ENCODE results near the gene LRP3. TPM values are rescaled to one million over a fixed set of nuclear protein-coding genes. Genes with fewer than 3 reads are reported as not detected.
A peak's percentile ranks its signal among the peaks of the same experiment; 100 is the strongest.

LRP3 gene
- total RNA-seq, 2 experiments from 2014 or later = 0.11 TPM; not detected in 1

DNA sequence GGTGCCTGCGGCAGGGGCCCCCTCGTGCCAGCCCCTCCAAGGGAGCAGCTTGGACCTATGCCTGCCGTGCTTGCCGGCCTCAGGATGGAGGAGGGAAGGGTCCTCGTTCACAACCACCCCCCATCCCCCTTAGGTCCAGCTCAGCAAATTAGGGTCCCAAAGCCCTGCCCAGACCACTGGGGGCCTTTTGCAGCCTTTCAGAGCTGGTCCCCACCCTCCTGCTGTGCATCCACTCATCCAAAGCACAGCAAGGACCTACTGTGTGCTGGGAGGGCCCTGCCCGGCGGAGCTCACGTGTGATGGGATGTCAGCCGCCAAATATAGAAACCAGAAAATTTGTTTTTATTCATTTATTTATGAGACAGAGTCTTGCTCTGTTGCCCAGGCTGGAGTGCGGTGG, 48.0 kb downstream of the LRP3 start:
- DNase-seq (no peak), ATAC-seq (ENCODE audit: poor library complexity) (no peak)
- Histone ChIP-seq H3K36me3 (ENCODE audit: insufficient read depth, low read length) (no peaks in the 10 kb centered on the region), H3K4me3 (ENCODE audit: low read length) (no peak overlapping the region), H3K27ac (ENCODE audit: low read depth in 1 of 2, low read length in 2 of 2) (no peak overlapping the region), H3K9me3 (ENCODE audit: control insufficient read depth in 1 of 2, insufficient read depth in 1 of 2, low read length in 2 of 2) (peaks cover 7 to 23% of the 10 kb centered on the region in 2 experiments), H3K27me3 (ENCODE audit: control insufficient read depth in 1 of 2, insufficient read depth in 2 of 2, low read length in 2 of 2) (no peaks in the 10 kb centered on the region), H3K4me1 (ENCODE audit: insufficient read depth, low read length) (peaks cover 20% of the 10 kb centered on the region)
- Mint-ChIP-seq H3K27ac (no peak overlapping the region), H3K27me3 (peaks cover 4% of the 10 kb centered on the region), H3K9me3 (no peaks in the 10 kb centered on the region), H3K36me3 (ENCODE audit: low read depth) (no peaks in the 10 kb centered on the region), H3K4me1 (ENCODE audit: low read depth) (no peaks in the 10 kb centered on the region), H3K4me3 (no peak overlapping the region)
- TF ChIP-seq, protein P1, sequence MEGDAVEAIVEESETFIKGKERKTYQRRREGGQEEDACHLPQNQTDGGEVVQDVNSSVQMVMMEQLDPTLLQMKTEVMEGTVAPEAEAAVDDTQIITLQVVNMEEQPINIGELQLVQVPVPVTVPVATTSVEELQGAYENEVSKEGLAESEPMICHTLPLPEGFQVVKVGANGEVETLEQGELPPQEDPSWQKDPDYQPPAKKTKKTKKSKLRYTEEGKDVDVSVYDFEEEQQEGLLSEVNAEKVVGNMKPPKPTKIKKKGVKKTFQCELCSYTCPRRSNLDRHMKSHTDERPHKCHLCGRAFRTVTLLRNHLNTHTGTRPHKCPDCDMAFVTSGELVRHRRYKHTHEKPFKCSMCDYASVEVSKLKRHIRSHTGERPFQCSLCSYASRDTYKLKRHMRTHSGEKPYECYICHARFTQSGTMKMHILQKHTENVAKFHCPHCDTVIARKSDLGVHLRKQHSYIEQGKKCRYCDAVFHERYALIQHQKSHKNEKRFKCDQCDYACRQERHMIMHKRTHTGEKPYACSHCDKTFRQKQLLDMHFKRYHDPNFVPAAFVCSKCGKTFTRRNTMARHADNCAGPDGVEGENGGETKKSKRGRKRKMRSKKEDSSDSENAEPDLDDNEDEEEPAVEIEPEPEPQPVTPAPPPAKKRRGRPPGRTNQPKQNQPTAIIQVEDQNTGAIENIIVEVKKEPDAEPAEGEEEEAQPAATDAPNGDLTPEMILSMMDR (IDR thresholded peaks at IDR 0.05) = no peak
- ChIA-PET CTCF (no interaction called here), POLR2A (no interaction called here)
- intact Hi-C loops (cut with DNase I, micrococcal nuclease) = loop anchor here in 1 of 2 experiments (5.0 kb wide), 1 partner anchor 530 kb away; no protein-coding TSS in a partner anchor

- no peak overlapping the region for H3K4me3 Mint-ChIP-seq
- H3K9me3 Mint-ChIP-seq = no peaks in the 10 kb centered on the region
- ATAC-seq (ENCODE audit: poor library complexity) (no peak), DNase-seq (no peak)
- no peak overlapping the region for H3K27ac Mint-ChIP-seq
- no peaks in the 10 kb centered on the region for H3K4me1 Mint-ChIP-seq (ENCODE audit: low read depth)
- ChIA-PET POLR2A (no interaction called here), CTCF (no interaction called here)
- intact Hi-C loops (cut with DNase I, micrococcal nuclease) = loop anchor here in 1 of 2 experiments (5.0 kb wide), 1 partner anchor 529 kb away; no protein-coding TSS in a partner anchor
- Histone ChIP-seq H3K36me3 (ENCODE audit: insufficient read depth, low read length) (no peaks in the 10 kb centered on the region), H3K4me1 (ENCODE audit: insufficient read depth, low read length) (peaks cover 20% of the 10 kb centered on the region), H3K4me3 (ENCODE audit: low read length) (no peak overlapping the region), H3K27ac (ENCODE audit: low read depth in 1 of 2, low read length in 2 of 2) (no peak overlapping the region), H3K9me3 (ENCODE audit: control insufficient read depth in 1 of 2, insufficient read depth in 1 of 2, low read length in 2 of 2) (peaks cover 7 to 24% of the 10 kb centered on the region in 2 experiments), H3K27me3 (ENCODE audit: control insufficient read depth in 1 of 2, insufficient read depth in 2 of 2, low read length in 2 of 2) (no peaks in the 10 kb centered on the region)
- H3K27me3 Mint-ChIP-seq = peaks cover under 1% of the 10 kb centered on the region
- TF ChIP-seq, protein P1 (IDR thresholded peaks at IDR 0.05) = no peak
- H3K36me3 Mint-ChIP-seq (ENCODE audit: low read depth) = no peaks in the 10 kb centered on the region
Measured at GRCh38 chr19:33242911-33243310, 48.8 kb downstream of the LRP3 start.

- ATAC-seq (ENCODE audit: poor library complexity) = no peak
- no peak overlapping the region for H3K27ac Mint-ChIP-seq
- DNase-seq = peak in 1 of 14 experiments; percentile 14
Measured at GRCh38 chr19:33245948-33246708, 52.0 kb downstream of the LRP3 start.

More at GRCh38 chr19:33245948-33246708, 52.0 kb downstream of the LRP3 start:
- Mint-ChIP-seq H3K4me1 (ENCODE audit: low read depth) (no peaks in the 10 kb centered on the region), H3K9me3 (no peaks in the 10 kb centered on the region), H3K4me3 (no peak overlapping the region), H3K27me3 (no peaks in the 10 kb centered on the region), H3K36me3 (ENCODE audit: low read depth) (no peaks in the 10 kb centered on the region)
- no peak overlapping the region for H3K4me3 ChIP-seq (ENCODE audit: low read length)
- intact Hi-C loops (cut with DNase I, micrococcal nuclease) = no loop called here
- no peaks in the 10 kb centered on the region for H3K36me3 ChIP-seq (ENCODE audit: insufficient read depth, low read length)
- H3K9me3 ChIP-seq (ENCODE audit: control insufficient read depth in 1 of 2, insufficient read depth in 1 of 2, low read length in 2 of 2) = peaks cover 7 to 24% of the 10 kb centered on the region in 2 experiments
- TF ChIP-seq, protein P1 (IDR thresholded peaks at IDR 0.05) = no peak
- no peaks in the 10 kb centered on the region for H3K27me3 ChIP-seq (ENCODE audit: control insufficient read depth in 1 of 2, insufficient read depth in 2 of 2, low read length in 2 of 2)
- POLR2A ChIA-PET = no interaction called here
- peaks cover 16% of the 10 kb centered on the region for H3K4me1 ChIP-seq (ENCODE audit: insufficient read depth, low read length)
- no peak overlapping the region for H3K27ac ChIP-seq (ENCODE audit: low read depth in 1 of 2, low read length in 2 of 2)
- CTCF ChIA-PET = no interaction called here

All from CD4-positive, alpha-beta T cell (primary cell).